Gastrocnemius medialis (tissue), 4 donors: ENCODE data around the gene SLAMF1.

Experiments
- POLR2A ChIP-seq, 2 donors: fragments of 450-650 bp; IDR thresholded peaks; one replicate each; pipeline ENCODE4 v1.6.1; 2017; ENCODE audit warnings: antibody characterized with exemption in 2 of 2, mild to moderate bottlenecking in 2 of 2, moderate library complexity in 2 of 2
- TF ChIP-seq, protein P1 (sequence below), 5 experiments: fragments of 450-650 bp in 3 of 5; fragments of 200-600 bp in 2 of 5; sonication (generic) in 2 of 5; IDR thresholded peaks in 4 of 5; conservative IDR thresholded peaks in 1 of 5; 1 replicate in 4 of 5; 2 replicates in 1 of 5; pipeline ENCODE4 v1.5.1; 2016 to 2019; ENCODE audit warnings: antibody characterized with exemption in 5 of 5, mild to moderate bottlenecking in 3 of 5, moderate library complexity in 3 of 5

DNA sequence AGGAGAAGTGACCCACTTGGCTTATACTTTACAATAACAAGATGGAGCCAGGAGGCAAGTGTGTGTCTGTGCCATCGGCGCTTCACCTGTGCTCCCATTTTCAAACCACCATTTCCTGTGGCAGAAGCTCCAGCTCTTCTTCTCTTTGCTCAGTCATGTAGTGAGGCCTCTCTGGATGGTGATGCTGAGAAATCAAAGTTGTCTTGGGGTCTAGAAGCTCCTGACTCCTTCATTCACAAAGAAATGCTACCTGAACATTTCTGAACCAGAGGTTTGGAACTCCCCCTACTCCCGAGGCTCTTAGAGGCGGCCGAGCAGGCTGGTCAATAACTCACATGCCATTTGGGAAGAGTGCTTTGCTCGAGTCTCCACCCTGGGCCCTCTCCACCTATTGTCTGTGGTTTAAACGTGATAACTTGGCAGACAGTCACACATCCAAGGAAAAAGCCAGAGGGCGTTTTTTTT, 18.0 kb downstream of the SLAMF1 start:
- TF ChIP-seq, protein P1, sequence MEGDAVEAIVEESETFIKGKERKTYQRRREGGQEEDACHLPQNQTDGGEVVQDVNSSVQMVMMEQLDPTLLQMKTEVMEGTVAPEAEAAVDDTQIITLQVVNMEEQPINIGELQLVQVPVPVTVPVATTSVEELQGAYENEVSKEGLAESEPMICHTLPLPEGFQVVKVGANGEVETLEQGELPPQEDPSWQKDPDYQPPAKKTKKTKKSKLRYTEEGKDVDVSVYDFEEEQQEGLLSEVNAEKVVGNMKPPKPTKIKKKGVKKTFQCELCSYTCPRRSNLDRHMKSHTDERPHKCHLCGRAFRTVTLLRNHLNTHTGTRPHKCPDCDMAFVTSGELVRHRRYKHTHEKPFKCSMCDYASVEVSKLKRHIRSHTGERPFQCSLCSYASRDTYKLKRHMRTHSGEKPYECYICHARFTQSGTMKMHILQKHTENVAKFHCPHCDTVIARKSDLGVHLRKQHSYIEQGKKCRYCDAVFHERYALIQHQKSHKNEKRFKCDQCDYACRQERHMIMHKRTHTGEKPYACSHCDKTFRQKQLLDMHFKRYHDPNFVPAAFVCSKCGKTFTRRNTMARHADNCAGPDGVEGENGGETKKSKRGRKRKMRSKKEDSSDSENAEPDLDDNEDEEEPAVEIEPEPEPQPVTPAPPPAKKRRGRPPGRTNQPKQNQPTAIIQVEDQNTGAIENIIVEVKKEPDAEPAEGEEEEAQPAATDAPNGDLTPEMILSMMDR (IDR thresholded peaks at IDR 0.05 in 4 of 5, conservative IDR thresholded peaks at IDR 0.05 in 1 of 5): no peak
- TF ChIP-seq POLR2A (IDR thresholded peaks at IDR 0.05): no peak
